Right lobe of liver (tissue), 6 donors: ENCODE results near the gene TRIO. TPM values are rescaled to one million over a fixed set of nuclear protein-coding genes. Genes with fewer than 3 reads are reported as not detected.

Experiments
- ATAC-seq, 4 donors: fragments of 200-7000 bp; cut with Tn5 transposase; one replicate each; pipeline ENCODE4 v1.9.1; 2020; ENCODE audit warnings: mild to moderate bottlenecking in 4 of 4, moderate library complexity in 4 of 4
- DNase-seq, 3 donors: peaks; one replicate each; pipeline ENCODE4 v3.0.0-alpha.2; 2020
- H3K27ac ChIP-seq, 3 donors: fragments of 200-600 bp; one replicate each; pipeline ENCODE4 v1.8.0; 2022
- H3K27me3 ChIP-seq, 2 donors: fragments of 200-600 bp; one replicate each; pipeline ENCODE4 v1.8.0; 2022
- H3K36me3 ChIP-seq, 4 donors: fragments of 200-600 bp; sonication (generic) in 1 of 4; one replicate each; pipeline versions ENCODE4 v1.5.1 to v1.8.0; 2017 to 2022; ENCODE audit warnings: control low read depth in 1 of 4
- H3K4me1 ChIP-seq, 4 donors: fragments of 200-600 bp; sonication (generic) in 1 of 4; one replicate each; pipeline versions ENCODE4 v1.5.1 to v1.8.0; 2017 to 2022; ENCODE audit warnings: control low read depth in 1 of 4
- H3K4me3 ChIP-seq, 3 donors: fragments of 200-600 bp; one replicate each; pipeline ENCODE4 v1.8.0; 2022
- H3K9me3 ChIP-seq, 4 donors: fragments of 200-600 bp; sonication (generic) in 1 of 4; one replicate each; pipeline versions ENCODE4 v1.5.1 to v1.8.0; 2017 to 2022; ENCODE audit warnings: control low read depth in 1 of 4
- POLR2A ChIP-seq: fragments of 450-650 bp; IDR thresholded peaks from one replicate; pipeline ENCODE4 v1.6.1; 2017; ENCODE audit warnings: antibody characterized with exemption, mild to moderate bottlenecking
- WGBS: methylation state at CpG from one replicate; pipeline ENCODE4 v1.1.6; 2018; ENCODE audit warnings: low coverage, low lambda C conversion rate; ENCODE audit not compliant: insufficient coverage; ENCODE audit errors: missing lambda C conversion rate; 5-methylcytosine and 5-hydroxymethylcytosine counted together
- intact Hi-C, 2 donors: fragments of 100-400 bp; cut with DNase I; formaldehyde crosslinking; loops; one replicate each; pipeline versions ENCODE4 v1.11.2 to v1.14.1; 2022
- total RNA-seq, 6 experiments: library from RNA; depleted of rRNA in 2 of 6; stranded (reverse); fragments of >200 nt in 2 of 6; fragmentation: NEBNext Ultra II Directional in 3 of 6; extraction: Animal tissue kit (Norgen Biotek cat#: 25700) in 3 of 6; gene quantifications; one replicate each; pipeline versions ENCODE4 v1.1.0 to v1.2.4, GENCODE V29; 2016 to 2023
- TF ChIP-seq, protein P1 (sequence below), 4 donors: fragments of 200-600 bp in 3 of 4; fragments of 450-650 bp in 1 of 4; IDR thresholded peaks; one replicate each; pipeline versions ENCODE4 v1.5.1 to v1.8.0; 2016 to 2022; ENCODE audit warnings: antibody characterized with exemption in 4 of 4, mild to moderate bottlenecking in 2 of 4
- donor health status: DM: no; HTN: yes; CAD: no.
- donor health status: DM: no; HTN: no; CAD: no.
- donor health status: DM: no; HTN: no; CAD: no.
- donor health status: DM: no; HTN: yes; CAD: no.
- donor health status: DM: no; HTN: yes; CAD: no.

The TRIO gene
- total RNA-seq, 6 experiments from 2014 or later, result 34.7 to 63.5 (median 50.2) TPM

DNA sequence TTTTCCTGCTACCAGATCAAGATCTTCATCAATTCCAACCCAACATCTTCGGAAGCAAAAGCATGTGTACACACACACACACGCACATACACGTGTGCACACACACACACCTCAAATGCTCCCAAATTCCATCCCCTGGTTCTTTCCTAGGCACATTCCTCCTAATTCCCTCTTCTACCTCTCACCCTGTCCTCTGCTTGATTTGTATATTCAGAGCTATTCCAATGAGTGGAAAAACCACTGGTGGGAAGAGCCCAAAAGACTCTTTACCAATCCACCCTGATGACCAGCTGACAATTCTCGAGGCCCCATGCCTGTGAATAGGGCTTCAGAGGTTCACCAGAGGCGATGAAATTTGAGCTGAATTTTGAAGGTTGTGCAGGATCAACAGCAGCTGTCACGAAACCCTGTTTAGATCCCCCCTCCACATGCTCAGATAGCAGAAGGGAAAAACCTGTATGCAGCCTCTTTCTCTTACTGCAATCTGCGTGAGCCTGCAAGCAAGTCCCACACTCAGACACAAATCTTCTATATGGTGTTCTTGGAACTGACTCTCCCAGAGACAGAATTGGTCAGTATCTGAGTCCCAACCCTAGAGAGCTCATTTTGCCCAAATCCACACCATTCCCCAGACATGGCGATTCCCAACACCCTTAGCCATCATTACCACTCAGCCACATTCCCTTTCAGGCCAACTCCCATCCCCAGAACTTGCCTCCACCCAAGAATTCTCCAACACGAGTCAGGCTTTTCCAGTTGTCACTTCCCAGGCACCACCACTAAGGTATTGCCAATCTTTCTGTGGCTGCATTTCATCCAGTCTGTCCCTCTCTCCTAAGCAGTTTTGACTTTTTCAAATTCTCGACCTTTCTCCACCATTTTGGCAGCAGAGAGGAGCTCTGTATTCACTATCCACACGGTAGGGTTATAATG is 4.3 kb upstream of the TRIO start:
- TF ChIP-seq, protein P1, sequence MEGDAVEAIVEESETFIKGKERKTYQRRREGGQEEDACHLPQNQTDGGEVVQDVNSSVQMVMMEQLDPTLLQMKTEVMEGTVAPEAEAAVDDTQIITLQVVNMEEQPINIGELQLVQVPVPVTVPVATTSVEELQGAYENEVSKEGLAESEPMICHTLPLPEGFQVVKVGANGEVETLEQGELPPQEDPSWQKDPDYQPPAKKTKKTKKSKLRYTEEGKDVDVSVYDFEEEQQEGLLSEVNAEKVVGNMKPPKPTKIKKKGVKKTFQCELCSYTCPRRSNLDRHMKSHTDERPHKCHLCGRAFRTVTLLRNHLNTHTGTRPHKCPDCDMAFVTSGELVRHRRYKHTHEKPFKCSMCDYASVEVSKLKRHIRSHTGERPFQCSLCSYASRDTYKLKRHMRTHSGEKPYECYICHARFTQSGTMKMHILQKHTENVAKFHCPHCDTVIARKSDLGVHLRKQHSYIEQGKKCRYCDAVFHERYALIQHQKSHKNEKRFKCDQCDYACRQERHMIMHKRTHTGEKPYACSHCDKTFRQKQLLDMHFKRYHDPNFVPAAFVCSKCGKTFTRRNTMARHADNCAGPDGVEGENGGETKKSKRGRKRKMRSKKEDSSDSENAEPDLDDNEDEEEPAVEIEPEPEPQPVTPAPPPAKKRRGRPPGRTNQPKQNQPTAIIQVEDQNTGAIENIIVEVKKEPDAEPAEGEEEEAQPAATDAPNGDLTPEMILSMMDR (IDR thresholded peaks at IDR 0.05), result no peak
- TF ChIP-seq POLR2A, result no peak
- intact Hi-C loops, result no loop called here
- no peak for DNase-seq
- no peaks in the 10 kb centered on the region for H3K36me3 ChIP-seq
- H3K4me1 ChIP-seq, result no peaks in the 10 kb centered on the region
- no peaks in the 10 kb centered on the region for H3K9me3 ChIP-seq
- 73% methylated on average over 7 of the region's 11 CpGs for WGBS
- H3K27ac ChIP-seq, result no peak overlapping the region
- no peak overlapping the region for H3K4me3 ChIP-seq
- no peak for ATAC-seq
- no peaks in the 10 kb centered on the region for H3K27me3 ChIP-seq

- DNase-seq, result no peak
- intact Hi-C loops, result no loop called here
- H3K27ac ChIP-seq, result no peak overlapping the region
- no peak overlapping the region for H3K4me3 ChIP-seq
- no peaks in the 10 kb centered on the region for H3K36me3 ChIP-seq
- 80% methylated on average over 3 of the region's 3 CpGs for WGBS
- H3K27me3 ChIP-seq, result no peaks in the 10 kb centered on the region
- no peaks in the 10 kb centered on the region for H3K9me3 ChIP-seq
- TF ChIP-seq, protein P1 (IDR thresholded peaks at IDR 0.05), result no peak
- TF ChIP-seq POLR2A, result no peak
- no peak for ATAC-seq
- peaks cover 0 to 16% (median 9%) of the 10 kb centered on the region in 4 donors for H3K4me1 ChIP-seq
Measured at GRCh38 chr5:14141764-14142163, 1.4 kb upstream of the TRIO start.

- WGBS, result 8% methylated on average over 19 of the region's 19 CpGs
- DNase-seq (no peak), ATAC-seq (peak in 1 of 4 donors; percentile 2)
- Histone ChIP-seq H3K4me3 (peak overlapping the region; percentile 72 to 74 (median 73)), H3K27me3 (no peaks in the 10 kb centered on the region), H3K9me3 (no peaks in the 10 kb centered on the region), H3K27ac (peak overlapping the region; percentile 85 to 94 (median 89)), H3K36me3 (no peaks in the 10 kb centered on the region), H3K4me1 (peaks cover 0 to 21% (median 9%) of the 10 kb centered on the region in 4 donors)
- TF ChIP-seq POLR2A, result no peak
- TF ChIP-seq, protein P1 (IDR thresholded peaks at IDR 0.05), result no peak
- intact Hi-C loops, result no loop called here
Measured at GRCh38 chr5:14142202-14142826, 828 bp upstream of the TRIO start.

DNA sequence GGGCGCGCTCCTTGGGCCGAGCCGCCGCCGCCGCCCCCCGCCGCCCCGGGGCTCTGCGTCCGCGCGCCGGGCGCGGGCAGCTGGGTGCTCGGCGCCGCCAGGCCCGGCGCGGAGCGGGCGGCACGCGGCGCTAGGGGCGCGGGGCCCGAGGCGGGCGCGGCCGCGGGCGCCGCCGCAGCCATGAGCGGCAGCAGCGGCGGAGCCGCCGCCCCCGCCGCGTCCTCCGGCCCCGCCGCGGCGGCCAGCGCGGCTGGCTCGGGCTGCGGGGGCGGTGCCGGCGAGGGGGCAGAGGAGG is 351 bp downstream of the TRIO start:
- WGBS, result 0% methylated on average over 2 of the region's 59 CpGs
- peak overlapping the region; percentile 89 to 94 (median 91) for H3K27ac ChIP-seq
- peak overlapping the region; percentile 56 to 75 (median 73) for H3K4me3 ChIP-seq
- intact Hi-C loops, result no loop called here
- no peaks in the 10 kb centered on the region for H3K27me3 ChIP-seq
- ATAC-seq (no peak), DNase-seq (no peak)
- peaks cover 0 to 33% (median 14%) of the 10 kb centered on the region in 4 donors for H3K4me1 ChIP-seq
- H3K9me3 ChIP-seq, result no peaks in the 10 kb centered on the region
- no peaks in the 10 kb centered on the region for H3K36me3 ChIP-seq
- TF ChIP-seq, protein P1 (IDR thresholded peaks at IDR 0.05), result no peak
